C4-2B (cell line): ENCODE results near the gene ADORA2A.

Experiments
- CTCF ChIP-seq: fragments of 450-650 bp; conservative IDR thresholded peaks from 2 replicates; pipeline ENCODE4 v1.5.1; 2017; ENCODE audit warnings: mild to moderate bottlenecking
- ZFX ChIP-seq: fragments of 450-650 bp; IDR thresholded peaks from 2 replicates; pipeline ENCODE4 v1.6.1; 2017

- TF ChIP-seq CTCF, result no peak
- TF ChIP-seq ZFX, result no peak
Measured at GRCh38 chr22:24455751-24456426, 28.5 kb downstream of the ADORA2A start.
